GM12878 (cell line): ENCODE measurements around the gene MCRIP2. TPM values are rescaled to one million over a fixed set of nuclear protein-coding genes. Genes with fewer than 3 reads are reported as not detected.

Experiments
- ATAC-seq: fragments of 200-7000 bp; cut with Tn5 transposase; 3 replicates; pipeline ENCODE4 v1.9.1; 2020; ENCODE audit warnings: mild to moderate bottlenecking, moderate library complexity
- BruUV-seq: library from RNA; stranded (reverse); fragments of 400-500 nt; replicated peaks from 2 replicates; lab custom pipeline; 2021; lab: Mats Ljungman, UMichigan
- CTCF ChIA-PET: fragments of 300-600 bp; sonication (Branson Sonifier 250); formaldehyde crosslinking; extraction: SDS; loops from one replicate; lab custom pipeline; 2021; ENCODE audit warnings: inconsistent platforms; lab: Yijun Ruan, JAX
- POLR2A ChIA-PET: fragments of 350-600 bp; formaldehyde crosslinking; extraction: SDS; loops from one replicate; lab custom pipeline; 2021; ENCODE audit warnings: inconsistent platforms; lab: Charles Lee
- RAD21 ChIA-PET: fragments of 300-600 bp; sonication (Branson Sonifier 250); formaldehyde crosslinking; loops from one replicate; lab custom pipeline; 2023; ENCODE audit warnings: antibody characterized with exemption; ENCODE audit not compliant: unreplicated experiment; lab: Charles Lee
- SMC1A ChIA-PET: fragments of 300-600 bp; sonication (Branson Sonifier 250); formaldehyde crosslinking; loops from one replicate; lab custom pipeline; 2023; ENCODE audit not compliant: unreplicated experiment, uncharacterized antibody; lab: Charles Lee
- DNase-seq: peaks from one replicate; pipeline ENCODE4 v3.0.0-alpha.2; 2011; ENCODE audit warnings: low read depth, low spot score
- FAIRE-seq: peaks from 3 replicates; lab custom pipeline; 2011; peaks lifted over from hg19 to GRCh38; lab: Jason Lieb, UNC
- H2AFZ ChIP-seq: 2 replicates; pipeline ENCODE4 v1.6.0; 2011; ENCODE audit warnings: low read depth, low read length, control low read depth; ENCODE audit not compliant: control insufficient read depth
- H3K27ac ChIP-seq: 2 replicates; pipeline ENCODE4 v1.5.1; 2011; ENCODE audit warnings: control low read depth; ENCODE audit not compliant: control insufficient read depth, insufficient read depth
- H3K27me3 ChIP-seq, 2 experiments: replicated peaks in 1 of 2; 2 replicates each; pipeline versions ENCODE4 v1.6.0 to v1.6.1; 2011; ENCODE audit warnings: low read length in 1 of 2; ENCODE audit not compliant: control insufficient read depth in 2 of 2, insufficient read depth in 2 of 2
- H3K36me3 ChIP-seq, 2 experiments: 2 replicates each; pipeline ENCODE4 v1.5.1; 2011; ENCODE audit warnings: low read length in 1 of 2; ENCODE audit not compliant: control insufficient read depth in 2 of 2, insufficient read depth in 2 of 2
- H3K4me1 ChIP-seq: 2 replicates; pipeline ENCODE4 v1.6.1; 2011; ENCODE audit warnings: mild to moderate bottlenecking, low read length, moderate library complexity, mixed read lengths; ENCODE audit not compliant: control insufficient read depth, insufficient read depth
- H3K4me2 ChIP-seq: 2 replicates; pipeline ENCODE4 v1.6.0; 2011; ENCODE audit warnings: control low read depth; ENCODE audit not compliant: control insufficient read depth, insufficient read depth
- H3K4me3 ChIP-seq: fragments of 200-600 bp; sonication (generic); 2 replicates; pipeline ENCODE4 v1.5.1; 2016
- H3K79me2 ChIP-seq: 2 replicates; pipeline ENCODE4 v1.6.0; 2011; ENCODE audit warnings: low read length; ENCODE audit not compliant: control insufficient read depth, insufficient read depth
- H3K9ac ChIP-seq: 2 replicates; pipeline ENCODE4 v1.8.0; 2011; ENCODE audit warnings: low read length, control low read depth, mixed read lengths; ENCODE audit not compliant: control insufficient read depth, insufficient read depth
- H3K9me3 ChIP-seq: replicated peaks from 3 replicates; pipeline ENCODE4 v1.5.1; 2011; ENCODE audit warnings: mild to moderate bottlenecking, low read length; ENCODE audit not compliant: control insufficient read depth, insufficient read depth
- H4K20me1 ChIP-seq: 2 replicates; pipeline ENCODE4 v1.6.0; 2011; ENCODE audit not compliant: control insufficient read depth, insufficient read depth
- ATF3 ChIP-seq: IDR thresholded peaks from 2 replicates; pipeline ENCODE4 v1.6.1; 2011; ENCODE audit warnings: low read depth, mild to moderate bottlenecking, low read length, moderate library complexity, borderline replicate concordance; ENCODE audit errors: extremely low read depth
- EED ChIP-seq: sonication (generic); IDR thresholded peaks from 2 replicates; pipeline ENCODE4 v1.6.1; 2016; ENCODE audit warnings: antibody characterized with exemption, low read depth
- FOXM1 ChIP-seq: IDR thresholded peaks from 2 replicates; pipeline ENCODE4 v1.6.1; 2012; ENCODE audit warnings: low read depth, mild to moderate bottlenecking, inconsistent platforms, low read length, moderate library complexity
- MEF2A ChIP-seq: IDR thresholded peaks from 2 replicates; pipeline ENCODE4 v1.6.1; 2011; ENCODE audit warnings: low read depth, mild to moderate bottlenecking, low read length, moderate library complexity; ENCODE audit not compliant: insufficient read depth
- NR2F1 ChIP-seq: fragments of 450-650 bp; conservative IDR thresholded peaks from 2 replicates; pipeline ENCODE4 v1.6.1; 2017; ENCODE audit warnings: mild to moderate bottlenecking
- PAX5 ChIP-seq: IDR thresholded peaks from 2 replicates; pipeline ENCODE4 v1.6.1; 2011; ENCODE audit warnings: low read depth, low read length, borderline replicate concordance
- PML ChIP-seq: IDR thresholded peaks from 2 replicates; pipeline ENCODE4 v1.6.1; 2012; ENCODE audit warnings: low read length, inconsistent platforms
- RBBP5 ChIP-seq: fragments of 200-600 bp; sonication (generic); conservative IDR thresholded peaks from 2 replicates; pipeline ENCODE4 v1.6.1; 2016
- ZBTB4 ChIP-seq: fragments of 450-650 bp; formaldehyde crosslinking; IDR thresholded peaks from 2 replicates; pipeline ENCODE4 v1.4.0; 2022; ENCODE audit warnings: mild to moderate bottlenecking, moderate library complexity
- ZNF217 ChIP-seq: fragments of 450-650 bp; IDR thresholded peaks from 2 replicates; pipeline ENCODE4 v1.6.1; 2017; ENCODE audit warnings: antibody characterized with exemption, mild to moderate bottlenecking
- ZNF592 ChIP-seq: fragments of 450-650 bp; IDR thresholded peaks from 2 replicates; pipeline ENCODE4 v1.6.1; 2017; ENCODE audit warnings: mild to moderate bottlenecking, moderate library complexity
- ZSCAN29 ChIP-seq: fragments of 450-650 bp; IDR thresholded peaks from 2 replicates; pipeline ENCODE4 v1.6.1; 2017; ENCODE audit warnings: mild to moderate bottlenecking, moderate library complexity
- WGBS: methylation state at CpG from one replicate; pipeline ENCODE4 v1.1.6; 2016; ENCODE audit warnings: low lambda C conversion rate; ENCODE audit not compliant: insufficient replicate concordance, insufficient coverage; ENCODE audit errors: missing lambda C conversion rate; 5-methylcytosine and 5-hydroxymethylcytosine counted together
- in situ Hi-C: fragments of 300-500 bp; cut with MboI; formaldehyde crosslinking; loops from 9 replicates; pipeline ENCODE4 v1.14.3; 2018; ENCODE audit warnings: mixed read lengths
- intact Hi-C: fragments of 100-400 bp; cut with micrococcal nuclease; formaldehyde crosslinking; loops from one replicate; pipeline ENCODE4 v1.14.2; 2022; ENCODE audit not compliant: unreplicated experiment
- polyA plus RNA-seq, 11 experiments: library from polyadenylated mRNA; depleted of rRNA in 4 of 11; unstranded in 6 of 11; stranded (reverse) in 5 of 11; fragments of >200 nt; fragmentation: Nextera tagmentation in 4 of 11; fragmentation: Illumina TruSeq in 1 of 11; extraction: Ambion mirVana in 4 of 11; extraction: Trizol in 1 of 11; gene quantifications; 1 replicate in 1 of 11; 2 replicates in 10 of 11; pipeline versions ENCODE4 v1.2.1 to v1.2.3, GENCODE V29; 2011 to 2016; ENCODE audit warnings: inconsistent platforms in 2 of 11, missing spikeins in 2 of 11, low read depth in 1 of 11
- total RNA-seq, 4 experiments: library from RNA; depleted of rRNA in 3 of 4; stranded (reverse); fragments of >200 nt in 3 of 4; fragmentation: Illumina TruSeq in 1 of 4; extraction: Trizol in 1 of 4; gene quantifications; 2 replicates each; pipeline versions ENCODE4 v1.2.1 to v1.2.3, GENCODE V29; 2013 to 2021
- TF ChIP-seq, protein P1 (sequence below): fragments of 450-650 bp; IDR thresholded peaks from 2 replicates; pipeline ENCODE4 v1.6.1; 2017; ENCODE audit warnings: antibody characterized with exemption, mild to moderate bottlenecking, moderate library complexity

MCRIP2 gene
- total and polyA plus RNA-seq, 10 of the 15 experiments (the other 5 are each of a cell fraction or from before 2014, with no cell fraction given), result 0.19 to 93.1 (median 57.9) TPM

DNA sequence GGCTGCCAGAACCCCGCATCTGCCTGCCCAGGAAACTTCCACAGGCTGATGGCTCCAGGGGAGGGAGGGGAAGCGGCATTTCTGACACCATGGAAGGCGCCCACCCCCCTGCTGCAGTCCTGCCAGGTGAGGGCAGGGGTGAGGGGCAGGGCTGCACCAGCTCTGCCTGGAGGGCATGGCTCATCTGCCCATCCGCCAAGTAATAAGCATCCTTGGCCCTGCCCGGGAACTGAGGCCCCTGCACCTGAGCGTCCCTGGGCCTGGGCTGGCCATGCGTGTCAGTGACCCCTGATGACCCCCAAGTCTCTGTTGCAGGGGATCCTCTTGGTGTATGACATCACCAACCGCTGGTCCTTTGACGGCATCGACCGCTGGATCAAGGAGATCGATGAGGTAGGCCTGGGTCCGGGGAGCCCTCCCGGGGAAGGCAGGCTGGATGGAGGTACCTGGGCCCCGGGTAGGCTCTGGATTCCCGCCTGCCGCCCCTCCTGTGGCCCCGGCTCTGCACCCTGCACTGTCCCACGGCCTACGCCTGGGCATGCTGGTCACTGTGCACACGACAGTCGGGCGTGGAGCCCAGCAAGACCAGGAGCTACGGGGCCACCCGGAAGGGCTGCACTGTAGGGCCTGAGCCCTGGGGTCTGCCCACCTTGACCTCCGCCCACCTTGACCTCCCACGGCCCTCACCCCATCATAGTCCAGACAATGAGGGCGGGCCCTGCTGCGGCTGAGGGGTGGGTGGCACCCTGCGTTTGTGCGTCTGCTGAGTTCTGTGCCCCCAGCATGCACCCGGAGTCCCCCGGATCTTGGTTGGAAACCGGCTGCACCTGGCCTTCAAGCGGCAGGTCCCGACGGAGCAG lies 16.3 kb upstream of the MCRIP2 start:
- ATAC-seq, result no peak
- DNase-seq, result no peak
- 82% methylated on average over 30 of the region's 37 CpGs for WGBS

More for the DNA sequence above, 16.3 kb upstream of the MCRIP2 start:
- H2AFZ ChIP-seq, result no peak overlapping the region
- in situ Hi-C loops (no loop called here), intact Hi-C loops (no loop called here)
- no peaks in the 10 kb centered on the region for H3K27me3 ChIP-seq
- ChIA-PET CTCF (interaction anchor here (0.9 kb wide), 1 partner anchor 11 kb away, joined by 4 read pairs; the partner anchor contains the start of gene METTL26), POLR2A (no interaction called here), SMC1A (no interaction called here), RAD21 (no interaction called here)
- no TSS peak for BruUV-seq
- no peak overlapping the region for H3K9ac ChIP-seq
- H3K4me3 ChIP-seq, result no peak overlapping the region
- no peaks in the 10 kb centered on the region for H3K9me3 ChIP-seq
- no peak overlapping the region for H3K4me2 ChIP-seq
- H3K27ac ChIP-seq, result no peak overlapping the region
- no peaks in the 10 kb centered on the region; a peak in 1 of 4 replicates for H3K36me3 ChIP-seq
- no peaks in the 10 kb centered on the region for H3K4me1 ChIP-seq
- no peak for FAIRE-seq
- H4K20me1 ChIP-seq, result no peaks in the 10 kb centered on the region; the same call in 1 of the 2 replicates
- H3K79me2 ChIP-seq, result no peaks in the 10 kb centered on the region
- TF ChIP-seq RBBP5, result no peak
- no peak for TF ChIP-seq PAX5
- no peak for TF ChIP-seq ZNF592
- TF ChIP-seq ZSCAN29, result no peak
- TF ChIP-seq EED, result no peak
- TF ChIP-seq, protein P1, sequence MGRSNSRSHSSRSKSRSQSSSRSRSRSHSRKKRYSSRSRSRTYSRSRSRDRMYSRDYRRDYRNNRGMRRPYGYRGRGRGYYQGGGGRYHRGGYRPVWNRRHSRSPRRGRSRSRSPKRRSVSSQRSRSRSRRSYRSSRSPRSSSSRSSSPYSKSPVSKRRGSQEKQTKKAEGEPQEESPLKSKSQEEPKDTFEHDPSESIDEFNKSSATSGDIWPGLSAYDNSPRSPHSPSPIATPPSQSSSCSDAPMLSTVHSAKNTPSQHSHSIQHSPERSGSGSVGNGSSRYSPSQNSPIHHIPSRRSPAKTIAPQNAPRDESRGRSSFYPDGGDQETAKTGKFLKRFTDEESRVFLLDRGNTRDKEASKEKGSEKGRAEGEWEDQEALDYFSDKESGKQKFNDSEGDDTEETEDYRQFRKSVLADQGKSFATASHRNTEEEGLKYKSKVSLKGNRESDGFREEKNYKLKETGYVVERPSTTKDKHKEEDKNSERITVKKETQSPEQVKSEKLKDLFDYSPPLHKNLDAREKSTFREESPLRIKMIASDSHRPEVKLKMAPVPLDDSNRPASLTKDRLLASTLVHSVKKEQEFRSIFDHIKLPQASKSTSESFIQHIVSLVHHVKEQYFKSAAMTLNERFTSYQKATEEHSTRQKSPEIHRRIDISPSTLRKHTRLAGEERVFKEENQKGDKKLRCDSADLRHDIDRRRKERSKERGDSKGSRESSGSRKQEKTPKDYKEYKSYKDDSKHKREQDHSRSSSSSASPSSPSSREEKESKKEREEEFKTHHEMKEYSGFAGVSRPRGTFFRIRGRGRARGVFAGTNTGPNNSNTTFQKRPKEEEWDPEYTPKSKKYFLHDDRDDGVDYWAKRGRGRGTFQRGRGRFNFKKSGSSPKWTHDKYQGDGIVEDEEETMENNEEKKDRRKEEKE, result no peak
- TF ChIP-seq ZBTB4 (CRISPR knock-in tag), result no peak
- TF ChIP-seq PML, result no peak
- TF ChIP-seq MEF2A, result no peak
- TF ChIP-seq FOXM1, result no peak
- no peak for TF ChIP-seq NR2F1
- no peak for TF ChIP-seq ZNF217
- no peak for TF ChIP-seq ATF3
